HG02642 (cell line): ENCODE measurements around the gene GGT7.
"Not testable (repeated sequence)": the region's sequence is repeated elsewhere in the genome, so short reads cannot be mapped to it uniquely, and the experiment has no call there.

Source experiments
- ATAC-seq: cut with Tn5 transposase; IDR thresholded peaks from one replicate; pipeline ENCODE4 v1.9.1; 2021; ENCODE audit warnings: mild to moderate bottlenecking; ENCODE audit not compliant: unreplicated experiment, poor library complexity

The GGT7 gene

GRCh38 chr20:34852298-34852697 lies 20.4 kb downstream of the GGT7 start:
- no peak for ATAC-seq

GRCh38 chr20:34850969-34851368 lies 21.7 kb downstream of the GGT7 start:
- ATAC-seq = no peak

GRCh38 chr20:34849778-34850177 lies 22.9 kb downstream of the GGT7 start:
- ATAC-seq = no peak

GRCh38 chr20:34848597-34848996 lies 24.1 kb downstream of the GGT7 start:
- ATAC-seq = no peak

- no peak for ATAC-seq
Measured at GRCh38 chr20:34843421-34843820, 29.2 kb downstream of the GGT7 start.

GRCh38 chr20:34842143-34842542 lies 30.5 kb downstream of the GGT7 start:
- no peak for ATAC-seq

GRCh38 chr20:34834459-34834893 lies 38.2 kb downstream of the GGT7 start:
- ATAC-seq = no peak

- ATAC-seq = no peak
Measured at GRCh38 chr20:34831936-34832335, 40.7 kb downstream of the GGT7 start.

- ATAC-seq = no peak
Measured at GRCh38 chr20:34829191-34829590, 43.5 kb downstream of the GGT7 start.

GRCh38 chr20:34825530-34826362 lies 46.9 kb downstream of the GGT7 start, which contains the start of gene NCOA6:
Gene NCOA6 (minus strand): TSS chr20:34825651. CDS start chr20:34782355, 43,296 bp downstream.
- peak; percentile 62 for ATAC-seq

- peak; percentile 83 for ATAC-seq
Measured at GRCh38 chr20:34824806-34825529, 47.7 kb downstream of the GGT7 start.

- ATAC-seq = peak; percentile 54
Measured at GRCh38 chr20:34824452-34824805, 48.2 kb downstream of the GGT7 start.

GRCh38 chr20:34824026-34824425 lies 48.6 kb downstream of the GGT7 start:
- no peak for ATAC-seq

- ATAC-seq = no peak
Measured at GRCh38 chr20:34820805-34821578, 51.7 kb downstream of the GGT7 start.

GRCh38 chr20:34817801-34818200 lies 54.9 kb downstream of the GGT7 start:
- ATAC-seq = no peak

- no peak for ATAC-seq
Measured at GRCh38 chr20:34817072-34817471, 55.6 kb downstream of the GGT7 start.

- no peak for ATAC-seq
Measured at GRCh38 chr20:34815636-34816035, 57.0 kb downstream of the GGT7 start.

- no peak for ATAC-seq
Measured at GRCh38 chr20:34808583-34808982, 64.1 kb downstream of the GGT7 start.

GRCh38 chr20:34807944-34808465 lies 64.7 kb downstream of the GGT7 start:
- not testable (repeated sequence) for ATAC-seq

GRCh38 chr20:34806255-34806654 lies 66.4 kb downstream of the GGT7 start:
- ATAC-seq = no peak

GRCh38 chr20:34798871-34799270 lies 73.8 kb downstream of the GGT7 start:
- no peak for ATAC-seq
